OCI-LY7 (cell line): ENCODE results near the gene UBAP2.

Experiments
- EZH2phosphoT487 ChIP-seq: fragments of 200-600 bp; sonication (generic); IDR thresholded peaks from 2 replicates; pipeline ENCODE4 v1.6.1; 2018; ENCODE audit warnings: low read depth, borderline replicate concordance, mild to moderate bottlenecking, mixed run types, antibody characterized with exemption, low read length, moderate library complexity, mixed read lengths
- TF ChIP-seq, protein P1 (sequence below): fragments of 200-600 bp; sonication (generic); conservative IDR thresholded peaks from 2 replicates; pipeline ENCODE4 v1.5.1; 2014; ENCODE audit warnings: mild to moderate bottlenecking, antibody characterized with exemption, low read length, moderate library complexity, mixed read lengths

GRCh38 chr9:33988219-33988890 is 60.3 kb downstream of the UBAP2 start:
- TF ChIP-seq, protein P1, sequence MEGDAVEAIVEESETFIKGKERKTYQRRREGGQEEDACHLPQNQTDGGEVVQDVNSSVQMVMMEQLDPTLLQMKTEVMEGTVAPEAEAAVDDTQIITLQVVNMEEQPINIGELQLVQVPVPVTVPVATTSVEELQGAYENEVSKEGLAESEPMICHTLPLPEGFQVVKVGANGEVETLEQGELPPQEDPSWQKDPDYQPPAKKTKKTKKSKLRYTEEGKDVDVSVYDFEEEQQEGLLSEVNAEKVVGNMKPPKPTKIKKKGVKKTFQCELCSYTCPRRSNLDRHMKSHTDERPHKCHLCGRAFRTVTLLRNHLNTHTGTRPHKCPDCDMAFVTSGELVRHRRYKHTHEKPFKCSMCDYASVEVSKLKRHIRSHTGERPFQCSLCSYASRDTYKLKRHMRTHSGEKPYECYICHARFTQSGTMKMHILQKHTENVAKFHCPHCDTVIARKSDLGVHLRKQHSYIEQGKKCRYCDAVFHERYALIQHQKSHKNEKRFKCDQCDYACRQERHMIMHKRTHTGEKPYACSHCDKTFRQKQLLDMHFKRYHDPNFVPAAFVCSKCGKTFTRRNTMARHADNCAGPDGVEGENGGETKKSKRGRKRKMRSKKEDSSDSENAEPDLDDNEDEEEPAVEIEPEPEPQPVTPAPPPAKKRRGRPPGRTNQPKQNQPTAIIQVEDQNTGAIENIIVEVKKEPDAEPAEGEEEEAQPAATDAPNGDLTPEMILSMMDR: no peak
- TF ChIP-seq EZH2phosphoT487: no peak
